ENCODE results near the gene C1orf74.

GRCh38 chr1:209816923-209817322 is 32.6 kb upstream of the C1orf74 start:
- TF ChIP-seq POLR2A (IDR thresholded peaks at IDR 0.05) (no peak), CTCF (IDR thresholded peaks at IDR 0.05) (no peak)
